GM11168 (cell line): ENCODE results near the gene PLK2.

Experiments used
- in situ Hi-C: fragments of 300-500 bp; cut with MboI; formaldehyde crosslinking; loops from one replicate; pipeline ENCODE4 v1.12.0; 2022; ENCODE audit warnings: low sequenced_read_pairs; ENCODE audit not compliant: unreplicated experiment

PLK2 gene

DNA sequence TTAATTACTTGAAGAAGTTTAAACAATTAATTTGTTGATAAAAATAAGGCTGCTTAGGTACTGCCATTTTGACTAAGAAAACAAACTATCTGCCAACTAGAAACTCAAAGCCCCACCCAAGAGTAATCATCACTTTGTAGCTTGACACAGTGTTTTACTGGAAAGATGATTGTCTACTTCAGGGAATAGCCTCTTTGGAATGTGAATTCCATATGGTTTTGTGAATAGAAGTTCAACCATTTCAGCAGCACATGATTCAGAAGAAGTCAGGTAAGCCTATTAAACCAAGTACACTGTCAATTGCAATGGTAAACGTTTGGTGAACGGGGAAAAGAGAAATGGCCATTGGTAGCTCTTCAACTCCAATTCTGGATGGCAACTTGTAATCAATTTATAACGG is 55.2 kb downstream of the PLK2 start:
- in situ Hi-C loops: no loop called here
